RWPE2 (cell line): ENCODE data around the gene MPRIP.

Experiments used
- ATAC-seq: fragments of 200-7000 bp; cut with Tn5 transposase; 3 replicates; pipeline ENCODE4 v1.9.1; 2021; ENCODE audit warnings: low read depth
- DNase-seq: peaks from one replicate; pipeline ENCODE4 v3.0.0-alpha.2; 2020; ENCODE audit warnings: low spot score
- H3K27ac ChIP-seq: fragments of 450-650 bp; 2 replicates; pipeline ENCODE4 v1.5.1; 2017; ENCODE audit warnings: mild to moderate bottlenecking; ENCODE audit not compliant: poor library complexity, severe bottlenecking
- H3K27me3 ChIP-seq: fragments of 250-450 bp; sonication (Bioruptor Pico); 2 replicates; pipeline ENCODE4 v1.5.1; 2021; ENCODE audit warnings: mild to moderate bottlenecking, moderate library complexity; ENCODE audit not compliant: insufficient read depth, poor library complexity, severe bottlenecking
- H3K36me3 ChIP-seq: fragments of 250-450 bp; sonication (Bioruptor Pico); 2 replicates; pipeline ENCODE4 v1.5.1; 2020; ENCODE audit warnings: low read depth, mild to moderate bottlenecking, moderate library complexity
- H3K4me1 ChIP-seq: fragments of 250-450 bp; sonication (Bioruptor Pico); 2 replicates; pipeline ENCODE4 v1.5.1; 2021; ENCODE audit warnings: mild to moderate bottlenecking, moderate library complexity; ENCODE audit not compliant: insufficient read depth, poor library complexity, severe bottlenecking
- H3K4me3 ChIP-seq: fragments of 250-450 bp; sonication (Bioruptor Pico); 2 replicates; pipeline ENCODE4 v1.5.1; 2021; ENCODE audit warnings: mild to moderate bottlenecking, moderate library complexity; ENCODE audit not compliant: severe bottlenecking
- H3K9me3 ChIP-seq: fragments of 250-450 bp; sonication (Bioruptor Pico); 2 replicates; pipeline ENCODE4 v1.5.1; 2021; ENCODE audit warnings: mild to moderate bottlenecking, moderate library complexity; ENCODE audit not compliant: severe bottlenecking
- TF ChIP-seq, protein P1 (sequence below): fragments of 450-650 bp; IDR thresholded peaks from one replicate; pipeline ENCODE4 v1.5.1; 2017; ENCODE audit warnings: mild to moderate bottlenecking, moderate library complexity; ENCODE audit not compliant: poor library complexity, severe bottlenecking

MPRIP gene

DNA sequence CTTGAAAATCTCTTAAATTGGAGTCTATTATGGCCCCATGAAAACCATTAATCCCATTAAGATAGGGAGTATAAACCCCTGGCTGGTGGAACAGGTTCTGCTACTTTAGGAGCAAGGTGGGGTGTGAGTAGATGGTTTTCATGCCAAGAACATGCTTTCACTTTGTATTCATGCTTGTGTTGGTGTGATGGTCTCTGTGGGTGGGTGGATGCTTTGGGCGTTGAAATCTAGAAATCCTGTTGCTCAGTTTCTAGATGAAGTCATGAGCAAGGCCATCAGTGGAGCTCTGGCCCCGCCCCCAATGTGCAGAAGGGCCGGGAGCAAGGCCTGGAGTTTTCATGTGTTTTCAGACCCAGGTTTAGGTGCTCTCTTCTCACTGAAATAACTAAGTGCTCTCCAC, 143.8 kb downstream of the MPRIP start:
- DNase-seq = no peak
- TF ChIP-seq, protein P1, sequence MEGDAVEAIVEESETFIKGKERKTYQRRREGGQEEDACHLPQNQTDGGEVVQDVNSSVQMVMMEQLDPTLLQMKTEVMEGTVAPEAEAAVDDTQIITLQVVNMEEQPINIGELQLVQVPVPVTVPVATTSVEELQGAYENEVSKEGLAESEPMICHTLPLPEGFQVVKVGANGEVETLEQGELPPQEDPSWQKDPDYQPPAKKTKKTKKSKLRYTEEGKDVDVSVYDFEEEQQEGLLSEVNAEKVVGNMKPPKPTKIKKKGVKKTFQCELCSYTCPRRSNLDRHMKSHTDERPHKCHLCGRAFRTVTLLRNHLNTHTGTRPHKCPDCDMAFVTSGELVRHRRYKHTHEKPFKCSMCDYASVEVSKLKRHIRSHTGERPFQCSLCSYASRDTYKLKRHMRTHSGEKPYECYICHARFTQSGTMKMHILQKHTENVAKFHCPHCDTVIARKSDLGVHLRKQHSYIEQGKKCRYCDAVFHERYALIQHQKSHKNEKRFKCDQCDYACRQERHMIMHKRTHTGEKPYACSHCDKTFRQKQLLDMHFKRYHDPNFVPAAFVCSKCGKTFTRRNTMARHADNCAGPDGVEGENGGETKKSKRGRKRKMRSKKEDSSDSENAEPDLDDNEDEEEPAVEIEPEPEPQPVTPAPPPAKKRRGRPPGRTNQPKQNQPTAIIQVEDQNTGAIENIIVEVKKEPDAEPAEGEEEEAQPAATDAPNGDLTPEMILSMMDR = no peak
- Histone ChIP-seq H3K36me3 (peaks cover 77% of the 10 kb centered on the region), H3K4me3 (no peak overlapping the region), H3K27ac (peak overlapping the region; percentile 4), H3K9me3 (no peaks in the 10 kb centered on the region), H3K4me1 (peaks cover 13% of the 10 kb centered on the region), H3K27me3 (no peaks in the 10 kb centered on the region)
- peak; percentile 53 for ATAC-seq

DNA sequence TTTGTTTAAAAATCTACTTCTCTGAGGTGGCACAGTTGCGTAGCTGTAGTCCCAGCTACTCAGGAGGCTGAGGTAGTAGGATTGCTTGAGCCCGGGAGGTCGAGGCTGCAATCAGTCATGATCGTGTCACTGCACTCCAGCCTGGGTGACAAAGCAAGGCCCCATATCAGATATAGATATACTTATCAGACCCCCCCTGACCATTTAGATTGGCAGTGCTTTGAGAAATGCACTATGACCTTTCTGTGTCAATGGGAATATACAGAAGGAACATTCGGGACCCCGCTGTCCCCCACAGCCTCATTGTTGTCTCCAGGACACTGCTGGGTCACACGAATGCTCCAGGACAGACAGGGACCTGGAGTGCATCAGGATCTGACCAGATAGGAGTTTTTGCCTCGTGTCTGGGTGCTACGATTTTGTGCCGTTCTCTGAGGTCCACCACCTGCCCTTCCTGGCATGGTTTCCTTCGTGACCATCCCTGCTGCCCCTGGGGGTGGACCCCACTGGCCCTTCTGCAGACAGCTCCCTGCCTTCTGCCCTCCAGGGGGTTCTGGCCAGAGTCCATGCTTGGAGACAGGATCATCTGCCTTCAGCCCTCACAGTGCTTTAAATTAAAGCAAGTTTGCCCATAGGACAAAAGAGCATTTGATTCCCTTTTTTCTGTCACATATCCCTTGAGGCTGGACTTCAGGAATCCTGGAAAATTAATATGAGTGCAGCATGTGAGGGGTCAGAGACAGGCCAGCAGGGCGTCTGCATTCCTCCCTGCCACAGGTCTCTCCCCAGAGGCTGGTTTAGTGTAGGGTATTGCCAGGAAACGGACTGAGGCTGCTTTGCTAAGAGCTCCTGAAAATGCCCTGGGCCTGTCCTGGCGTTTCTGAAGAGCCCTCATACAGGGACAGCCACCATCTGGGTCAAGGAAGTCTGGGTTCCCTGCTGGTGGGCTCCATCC, 144.6 kb downstream of the MPRIP start:
- H3K36me3 ChIP-seq = peaks cover 70% of the 10 kb centered on the region
- H3K4me1 ChIP-seq = peaks cover 13% of the 10 kb centered on the region
- no peak overlapping the region for H3K27ac ChIP-seq
- ATAC-seq (no peak), DNase-seq (no peak)
- TF ChIP-seq, protein P1 = no peak
- no peak overlapping the region for H3K4me3 ChIP-seq
- no peaks in the 10 kb centered on the region for H3K27me3 ChIP-seq
- H3K9me3 ChIP-seq = no peaks in the 10 kb centered on the region

DNA sequence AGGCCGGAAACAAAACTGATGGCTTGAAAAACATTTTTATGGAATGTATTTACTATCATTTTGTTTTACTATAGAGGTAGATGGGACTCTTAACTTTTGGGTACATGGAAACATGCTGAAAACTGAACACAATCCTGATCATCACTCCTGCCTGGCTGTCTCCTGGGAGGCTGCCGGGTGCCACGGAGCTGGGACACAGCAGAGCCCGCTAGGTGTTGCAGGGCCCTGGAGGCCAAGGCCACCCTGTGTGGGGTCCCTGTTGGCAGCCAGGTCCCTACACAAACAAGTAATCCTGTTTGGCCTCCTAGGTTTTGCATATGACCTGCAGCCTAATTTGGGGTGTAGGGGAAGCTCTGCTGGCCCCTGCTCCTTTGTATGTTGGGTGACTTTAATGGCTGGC, 146.3 kb downstream of the MPRIP start:
- ATAC-seq (no peak), DNase-seq (no peak)
- H3K36me3 ChIP-seq = peaks cover 52% of the 10 kb centered on the region
- peaks cover 13% of the 10 kb centered on the region for H3K4me1 ChIP-seq
- H3K27ac ChIP-seq = no peak overlapping the region
- no peaks in the 10 kb centered on the region for H3K9me3 ChIP-seq
- H3K4me3 ChIP-seq = no peak overlapping the region
- TF ChIP-seq, protein P1 = no peak
- H3K27me3 ChIP-seq = no peaks in the 10 kb centered on the region

DNA sequence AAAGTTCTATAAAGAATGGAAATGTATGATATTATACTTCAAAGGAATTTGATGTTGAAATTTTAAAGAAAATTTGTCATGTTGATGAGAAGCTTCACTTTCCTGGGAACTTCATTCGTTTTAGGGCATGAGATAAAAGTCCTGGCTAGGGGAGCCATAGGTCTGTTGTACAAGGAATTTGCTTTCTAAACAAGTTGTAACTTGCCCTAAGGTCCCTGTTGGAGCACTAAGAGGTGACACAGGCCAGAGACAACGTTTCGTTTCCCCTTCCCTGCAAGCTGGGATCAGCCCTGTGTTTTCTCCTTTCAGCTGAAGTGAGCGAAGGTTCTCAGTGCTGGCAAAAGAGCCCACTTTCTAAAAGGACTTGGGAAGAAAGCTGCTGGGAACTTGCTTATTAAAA, 147.3 kb downstream of the MPRIP start:
- TF ChIP-seq, protein P1 = no peak
- H3K27me3 ChIP-seq = no peaks in the 10 kb centered on the region
- peaks cover 13% of the 10 kb centered on the region for H3K4me1 ChIP-seq
- H3K4me3 ChIP-seq = no peak overlapping the region
- no peak for DNase-seq
- H3K36me3 ChIP-seq = peaks cover 42% of the 10 kb centered on the region
- H3K9me3 ChIP-seq = no peaks in the 10 kb centered on the region
- ATAC-seq = no peak
- H3K27ac ChIP-seq = no peak overlapping the region

DNA sequence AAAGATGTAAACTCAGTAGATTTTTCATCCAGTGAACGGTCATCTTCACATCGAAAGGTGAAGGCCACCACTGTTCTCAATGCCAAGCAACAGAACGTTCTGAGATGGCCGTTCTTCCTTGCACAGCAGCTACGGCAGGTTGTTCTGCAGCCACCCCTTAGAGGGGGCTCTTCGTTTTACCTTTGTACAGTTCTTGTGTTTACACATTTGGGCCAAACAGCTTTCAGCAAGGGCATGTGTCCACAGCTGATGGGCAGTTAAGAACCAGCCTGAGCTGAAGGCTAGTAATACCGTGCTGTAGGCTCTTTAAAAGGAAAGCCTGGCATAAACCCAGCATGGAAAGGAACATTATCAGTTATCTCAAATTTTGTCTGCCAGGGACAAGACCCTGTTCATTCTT, 147.9 kb downstream of the MPRIP start:
- peak overlapping the region; percentile 26 for H3K27ac ChIP-seq
- H3K27me3 ChIP-seq = no peaks in the 10 kb centered on the region
- TF ChIP-seq, protein P1 = no peak
- ATAC-seq (no peak), DNase-seq (no peak)
- H3K4me3 ChIP-seq = no peak overlapping the region
- H3K4me1 ChIP-seq = peaks cover 13% of the 10 kb centered on the region
- peaks cover 39% of the 10 kb centered on the region for H3K36me3 ChIP-seq
- H3K9me3 ChIP-seq = no peaks in the 10 kb centered on the region
